Stimulated activated CD4-positive, alpha-beta T cell treated with anti-CD3 and anti-CD28 coated beads, Interleukin-1b, Interleukin-23, amount 100 ng/mL, for 1 hour (primary cell): Measurements from ENCODE around the gene NIPAL3.

ENCODE experiments used
- DNase-seq, 2 donors: peaks; one replicate each; pipeline ENCODE4 v3.0.0-alpha.2; 2020; ENCODE audit warnings: low read depth in 2 of 2

Gene NIPAL3

DNA sequence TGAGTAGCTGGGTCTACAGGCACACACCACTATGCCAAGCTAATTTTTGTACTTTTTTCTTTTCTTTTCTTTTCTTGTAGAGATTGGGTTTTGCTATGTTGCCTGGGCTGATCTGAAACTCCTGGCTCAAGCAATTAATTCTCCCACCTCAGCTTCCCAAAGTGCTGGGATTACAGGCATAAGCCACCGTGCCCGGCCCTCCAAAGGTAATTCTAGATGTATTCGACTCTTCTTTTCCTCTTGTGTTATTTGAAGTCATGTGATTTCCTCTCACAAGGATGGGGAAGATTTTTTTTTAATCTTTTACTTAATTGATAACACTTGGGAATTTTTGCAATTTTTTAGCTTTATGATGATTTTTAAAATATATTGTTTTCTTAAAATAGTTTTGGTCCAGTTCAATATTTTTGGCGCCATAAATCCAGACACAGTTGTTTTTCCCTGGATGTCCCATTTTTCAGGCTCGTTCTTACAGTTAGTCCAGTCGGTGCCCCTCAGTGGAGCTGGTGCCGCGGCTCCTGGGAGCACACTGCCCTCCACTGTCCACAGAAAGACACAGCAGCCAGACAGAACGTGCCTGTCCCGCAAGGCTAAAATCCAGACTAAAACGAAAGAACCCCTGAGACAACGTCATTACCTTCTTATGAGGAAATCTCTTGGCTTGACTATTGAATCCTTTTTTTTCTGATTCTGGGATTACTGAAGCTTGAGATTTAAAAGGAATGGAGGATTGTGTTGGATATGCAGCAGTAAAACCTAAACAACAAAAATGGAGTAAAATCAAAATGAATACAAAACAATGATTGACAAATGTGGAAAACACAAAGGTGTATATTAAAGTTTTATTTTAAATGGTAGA is 24.4 kb upstream of the NIPAL3 start:
- DNase-seq = peak in 1 of 2 donors; percentile 27

DNA sequence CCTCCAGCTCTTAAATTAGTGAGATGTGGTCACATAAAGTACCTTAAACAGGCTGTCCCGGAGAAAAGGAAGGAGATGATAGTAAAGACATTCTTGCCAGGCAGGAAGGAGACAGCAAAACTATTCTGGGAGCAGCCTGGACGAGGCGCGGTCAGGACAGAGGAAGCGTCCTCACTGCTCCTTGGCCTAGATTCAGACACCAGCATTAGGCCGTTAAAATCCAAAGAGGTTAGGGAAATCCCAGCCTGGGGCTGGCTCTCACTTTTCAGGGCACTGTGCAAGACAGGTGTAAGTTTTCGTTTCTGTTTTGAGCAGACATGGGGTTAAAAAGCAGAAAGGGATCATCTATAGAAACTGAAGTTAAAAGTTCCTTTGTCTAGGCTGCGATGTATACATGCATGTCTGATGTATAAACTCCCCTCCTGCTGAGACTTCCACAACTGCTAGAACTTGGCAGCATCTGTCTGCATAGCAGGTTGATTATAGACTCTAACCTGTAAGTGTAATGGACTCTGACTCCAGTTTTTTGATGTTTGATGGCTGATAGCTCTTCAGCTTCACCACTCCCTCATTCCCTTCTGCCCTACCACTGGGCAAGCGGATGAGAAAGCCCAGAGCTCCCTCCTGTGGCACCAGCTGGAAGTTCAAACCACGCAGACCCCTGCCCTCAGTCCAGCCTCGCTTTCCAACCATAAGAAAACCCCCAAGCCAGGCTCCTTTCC is 23.6 kb upstream of the NIPAL3 start:
- DNase-seq = peak in 1 of 2 donors; percentile 39

- no peak for DNase-seq
Observed at GRCh38 chr1:24392604-24392946, 23.0 kb upstream of the NIPAL3 start.

GRCh38 chr1:24392982-24393650 is 22.5 kb upstream of the NIPAL3 start:
- DNase-seq = no peak

DNA sequence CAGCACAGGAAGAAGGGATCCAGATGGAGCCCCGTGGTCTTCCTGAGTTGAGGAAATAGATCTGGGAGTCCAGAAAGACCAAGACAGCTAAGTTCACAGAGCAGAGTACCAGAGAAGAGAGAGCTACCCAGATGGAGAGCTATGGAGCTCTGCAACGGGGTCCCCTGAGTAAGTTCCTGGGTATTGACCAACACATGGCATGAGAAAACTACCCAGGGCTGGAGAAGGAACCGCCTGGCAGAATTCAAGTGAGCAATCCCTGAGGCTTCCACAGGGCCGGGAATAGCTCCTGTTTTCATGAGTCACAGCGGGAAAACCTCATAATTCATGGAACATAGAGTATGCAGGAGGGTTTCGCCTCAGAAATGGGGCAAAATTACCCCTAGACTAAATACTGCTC is 21.7 kb upstream of the NIPAL3 start:
- DNase-seq = no peak

- DNase-seq = no peak
Observed at GRCh38 chr1:24400065-24400464, 15.5 kb upstream of the NIPAL3 start.

DNA sequence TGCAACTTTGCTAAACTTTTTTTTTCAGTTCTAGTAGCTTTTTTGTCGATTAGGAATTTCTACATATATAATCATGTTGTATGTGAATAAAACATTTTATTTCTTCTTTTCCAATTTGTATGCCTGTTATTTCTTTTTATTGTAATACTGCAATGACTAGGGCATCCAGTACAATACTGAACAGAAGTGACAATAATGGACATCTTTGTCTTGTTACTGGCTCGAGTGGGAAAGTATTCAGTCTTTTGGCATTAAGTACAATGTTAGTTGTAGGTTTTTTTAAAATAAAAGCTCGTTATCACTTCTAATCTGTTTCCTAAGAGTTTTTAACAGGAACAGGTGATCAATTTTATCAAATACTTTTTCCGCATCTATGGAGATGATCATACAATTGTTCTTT is 11.8 kb upstream of the NIPAL3 start:
- no peak for DNase-seq

- no peak for DNase-seq
Observed at GRCh38 chr1:24406788-24407187, 8.8 kb upstream of the NIPAL3 start.

DNA sequence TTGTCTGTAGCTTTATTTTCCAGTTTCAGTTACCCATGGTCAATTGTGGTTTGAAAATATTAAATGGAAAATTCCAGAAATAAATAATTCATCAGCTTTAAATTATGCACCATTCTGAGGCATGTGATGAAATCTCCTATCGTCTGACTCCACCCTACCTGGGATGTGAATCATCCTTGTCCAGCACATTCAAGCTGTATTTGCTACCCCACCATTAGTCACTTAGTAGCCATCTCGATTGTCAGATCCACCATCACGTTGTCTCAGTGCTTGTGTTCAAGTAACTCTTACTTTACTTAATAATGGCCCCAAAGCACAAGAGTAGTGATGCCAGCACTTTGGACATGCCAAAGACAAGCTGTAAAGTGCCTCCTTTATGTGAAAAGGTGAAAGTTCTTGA is 6.1 kb upstream of the NIPAL3 start:
- no peak for DNase-seq

GRCh38 chr1:24410750-24411149 is 4.9 kb upstream of the NIPAL3 start:
- no peak for DNase-seq

DNA sequence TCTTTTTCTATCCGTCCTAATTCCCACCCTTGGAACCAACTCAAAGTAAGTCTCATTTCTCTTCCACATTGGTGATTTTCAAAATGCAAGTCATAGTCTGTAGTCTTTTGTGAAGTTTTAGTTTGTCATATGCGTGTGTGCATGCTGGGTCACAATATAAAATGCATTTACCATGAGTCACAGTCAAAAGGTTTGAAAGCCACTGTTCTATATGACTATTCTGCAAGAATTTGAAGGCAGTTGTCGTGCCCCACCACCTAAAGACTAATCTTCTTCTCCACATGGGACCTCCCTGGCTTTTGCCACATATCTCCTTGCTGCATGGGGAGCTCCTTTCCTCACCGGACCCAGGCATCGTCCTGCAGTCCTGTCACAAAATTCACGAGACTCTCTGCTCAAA is 3.6 kb upstream of the NIPAL3 start:
- DNase-seq = no peak

- DNase-seq = no peak
Observed at GRCh38 chr1:24412408-24412807, 3.2 kb upstream of the NIPAL3 start.

GRCh38 chr1:24413350-24414163 is 2.0 kb upstream of the NIPAL3 start, which contains the start of gene STPG1:
Gene STPG1 (minus strand): TSS chr1:24413782. CDS start chr1:24401388, 12,394 bp downstream.
- peak in 1 of 2 donors; percentile 53 for DNase-seq

GRCh38 chr1:24414775-24415333 is 748 bp upstream of the NIPAL3 start:
- no peak for DNase-seq

GRCh38 chr1:24415910-24416665 is 486 bp downstream of the NIPAL3 start:
- DNase-seq = peak in 1 of 2 donors; percentile 14

DNA sequence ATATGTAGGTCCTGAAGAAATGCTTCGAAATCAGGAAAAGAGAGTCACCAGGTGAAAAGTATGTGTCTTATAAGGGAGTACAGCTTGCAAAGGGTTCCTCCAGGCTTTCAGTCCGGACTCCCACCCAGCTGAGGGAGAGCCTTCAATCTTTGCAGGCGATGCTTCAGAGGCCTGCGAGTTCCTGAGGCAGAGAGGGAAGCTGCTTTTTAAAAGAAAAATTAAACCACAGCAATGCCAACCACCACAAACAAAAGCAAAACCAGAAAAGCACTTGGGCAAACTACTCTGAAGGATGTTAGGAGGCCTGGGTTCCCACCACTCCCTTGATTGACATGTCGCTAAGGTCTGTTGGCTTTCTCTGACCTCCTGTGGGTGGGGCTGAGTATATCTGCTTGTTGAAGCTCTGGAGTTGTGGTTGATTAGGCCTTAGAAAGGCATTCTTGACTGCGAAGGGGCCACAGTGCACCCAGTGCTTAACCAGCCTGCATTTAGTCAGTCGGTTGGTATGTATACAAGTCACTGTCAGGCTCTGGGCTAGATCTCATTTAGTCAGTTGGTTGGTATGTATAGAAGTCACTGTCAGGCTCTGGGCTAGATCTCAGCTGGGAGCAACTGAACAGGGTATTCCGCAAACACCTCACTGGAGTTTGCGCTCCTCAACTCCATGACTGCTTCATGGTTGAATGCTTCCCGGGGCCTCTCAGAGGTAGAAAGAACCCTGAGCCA is 1.2 kb downstream of the NIPAL3 start:
- DNase-seq = peak in 1 of 2 donors; percentile 12

GRCh38 chr1:24417681-24418080 is 2.1 kb downstream of the NIPAL3 start:
- no peak for DNase-seq

GRCh38 chr1:24418898-24419628 is 3.5 kb downstream of the NIPAL3 start:
- DNase-seq = no peak

DNA sequence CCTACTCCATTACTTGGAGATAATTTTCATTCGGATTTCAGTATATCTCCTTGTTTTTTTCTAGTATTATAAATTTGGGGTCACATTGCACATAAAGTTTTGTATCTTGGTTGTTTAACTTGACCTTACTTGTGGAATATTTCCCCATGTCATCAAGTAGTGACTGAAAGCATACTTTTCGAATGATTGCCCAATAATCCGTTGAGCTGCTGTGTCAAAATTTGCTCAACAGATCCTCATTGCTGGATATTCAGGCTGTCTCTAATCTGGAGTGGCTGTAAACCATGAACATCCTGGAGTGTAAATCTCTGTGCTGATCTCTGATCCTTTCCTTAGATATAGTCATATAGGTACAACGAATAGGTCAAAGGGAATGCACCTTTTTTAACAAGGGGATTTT is 4.9 kb downstream of the NIPAL3 start:
- DNase-seq = no peak
